ENCODE measurements around the gene POM121L2.
A peak's percentile ranks its signal among the peaks of the same experiment; 100 is the strongest.

Gene POM121L2

GRCh38 chr6:27297857-27298730 lies 14.0 kb downstream of the POM121L2 start:
- DNase-seq (peak in 1 of 2 donors; percentile 29), ATAC-seq (no peak)
- peaks cover 97% of the 10 kb centered on the region for H3K27me3 Mint-ChIP-seq
- no peak overlapping the region for H3K27ac Mint-ChIP-seq
- H3K4me3 Mint-ChIP-seq = no peak overlapping the region
- H3K9me3 Mint-ChIP-seq = peaks cover 9 to 24% of the 10 kb centered on the region in 2 donors
- peaks cover 15% of the 10 kb centered on the region for H3K4me1 Mint-ChIP-seq

- Mint-ChIP-seq H3K4me1 (peaks cover 15% of the 10 kb centered on the region), H3K27me3 (peaks cover 92% of the 10 kb centered on the region), H3K4me3 (peak overlapping the region in 1 of 2 donors; percentile 16), H3K9me3 (peaks cover 9 to 24% of the 10 kb centered on the region in 2 donors), H3K27ac (no peak overlapping the region)
- ATAC-seq (no peak), DNase-seq (no peak)
Observed at GRCh38 chr6:27297484-27297856, 14.6 kb downstream of the POM121L2 start.

GRCh38 chr6:27296106-27296783 lies 15.8 kb downstream of the POM121L2 start:
- peaks cover 4 to 33% of the 10 kb centered on the region in 2 donors for H3K9me3 Mint-ChIP-seq
- H3K27ac Mint-ChIP-seq = no peak overlapping the region
- H3K27me3 Mint-ChIP-seq = peaks cover 92% of the 10 kb centered on the region
- peaks cover 15% of the 10 kb centered on the region for H3K4me1 Mint-ChIP-seq
- peak overlapping the region; percentile 40 to 48 for H3K4me3 Mint-ChIP-seq
- ATAC-seq = no peak
- no peak for DNase-seq

GRCh38 chr6:27295301-27296079 lies 16.6 kb downstream of the POM121L2 start:
- Mint-ChIP-seq H3K9me3 (peaks cover 2 to 40% of the 10 kb centered on the region in 2 donors), H3K4me1 (peaks cover 20% of the 10 kb centered on the region), H3K27me3 (peaks cover 92% of the 10 kb centered on the region), H3K4me3 (peak overlapping the region; percentile 40 to 47), H3K27ac (no peak overlapping the region)
- no peak for DNase-seq
- ATAC-seq = no peak

- H3K4me1 Mint-ChIP-seq = peaks cover 26% of the 10 kb centered on the region
- H3K27me3 Mint-ChIP-seq = peaks cover 92% of the 10 kb centered on the region
- no peak overlapping the region for H3K27ac Mint-ChIP-seq
- DNase-seq = no peak
- H3K9me3 Mint-ChIP-seq = peaks cover 9 to 47% of the 10 kb centered on the region in 2 donors
- ATAC-seq = no peak
- H3K4me3 Mint-ChIP-seq = peak overlapping the region in 1 of 2 donors; percentile 2
Observed at GRCh38 chr6:27294409-27294808, 17.7 kb downstream of the POM121L2 start.

- ATAC-seq (no peak), DNase-seq (no peak)
- H3K27ac Mint-ChIP-seq = no peak overlapping the region
- no peak overlapping the region for H3K4me3 Mint-ChIP-seq
- peaks cover 11 to 50% of the 10 kb centered on the region in 2 donors for H3K9me3 Mint-ChIP-seq
- H3K27me3 Mint-ChIP-seq = peaks cover 92% of the 10 kb centered on the region
- peaks cover 28% of the 10 kb centered on the region for H3K4me1 Mint-ChIP-seq
Observed at GRCh38 chr6:27293436-27294098, 18.5 kb downstream of the POM121L2 start.

- H3K4me1 Mint-ChIP-seq = peaks cover 33% of the 10 kb centered on the region
- no peak for DNase-seq
- H3K4me3 Mint-ChIP-seq = peak overlapping the region in 1 of 2 donors; percentile 35
- no peak overlapping the region for H3K27ac Mint-ChIP-seq
- H3K9me3 Mint-ChIP-seq = peaks cover 22 to 58% of the 10 kb centered on the region in 2 donors
- H3K27me3 Mint-ChIP-seq = peaks cover 94% of the 10 kb centered on the region
- no peak for ATAC-seq
Observed at GRCh38 chr6:27290850-27291208, 21.2 kb downstream of the POM121L2 start.

- H3K4me3 Mint-ChIP-seq = peak overlapping the region in 1 of 2 donors; percentile 35
- ATAC-seq = peak; percentile 35
- H3K9me3 Mint-ChIP-seq = peaks cover 27 to 58% of the 10 kb centered on the region in 2 donors
- H3K27me3 Mint-ChIP-seq = peaks cover 94% of the 10 kb centered on the region
- peak overlapping the region in 1 of 2 donors; percentile 6 for H3K27ac Mint-ChIP-seq
- DNase-seq = no peak
- H3K4me1 Mint-ChIP-seq = peaks cover 27% of the 10 kb centered on the region
Observed at GRCh38 chr6:27290065-27290849, 21.8 kb downstream of the POM121L2 start.

GRCh38 chr6:27288136-27289044 lies 23.7 kb downstream of the POM121L2 start:
- no peak overlapping the region for H3K27ac Mint-ChIP-seq
- H3K9me3 Mint-ChIP-seq = peaks cover 36 to 63% of the 10 kb centered on the region in 2 donors
- no peak for DNase-seq
- peaks cover 94% of the 10 kb centered on the region for H3K27me3 Mint-ChIP-seq
- peak overlapping the region; percentile 32 to 48 for H3K4me3 Mint-ChIP-seq
- no peak for ATAC-seq
- H3K4me1 Mint-ChIP-seq = peaks cover 25% of the 10 kb centered on the region

- Mint-ChIP-seq H3K4me1 (peaks cover 25% of the 10 kb centered on the region), H3K9me3 (peaks cover 36 to 67% of the 10 kb centered on the region in 2 donors), H3K27me3 (peaks cover 98% of the 10 kb centered on the region), H3K4me3 (peak overlapping the region in 1 of 2 donors; percentile 48), H3K27ac (no peak overlapping the region)
- no peak for ATAC-seq
- DNase-seq = no peak
Observed at GRCh38 chr6:27287751-27288135, 24.3 kb downstream of the POM121L2 start.

- Mint-ChIP-seq H3K27me3 (peaks cover 99% of the 10 kb centered on the region), H3K9me3 (peaks cover 41 to 57% of the 10 kb centered on the region in 2 donors), H3K27ac (no peak overlapping the region), H3K4me1 (peaks cover 25% of the 10 kb centered on the region), H3K4me3 (no peak overlapping the region)
- DNase-seq = no peak
- no peak for ATAC-seq
Observed at GRCh38 chr6:27286141-27286540, 25.9 kb downstream of the POM121L2 start.

GRCh38 chr6:27283279-27283678 lies 28.8 kb downstream of the POM121L2 start:
- Mint-ChIP-seq H3K27me3 (peaks cover 99% of the 10 kb centered on the region), H3K4me1 (peaks cover 23% of the 10 kb centered on the region), H3K9me3 (peaks cover 27 to 38% of the 10 kb centered on the region in 2 donors), H3K27ac (no peak overlapping the region), H3K4me3 (peak overlapping the region; percentile 31 to 38)
- DNase-seq (no peak), ATAC-seq (no peak)

GRCh38 chr6:27281569-27281968 lies 30.5 kb downstream of the POM121L2 start:
- H3K4me1 Mint-ChIP-seq = peaks cover 14% of the 10 kb centered on the region
- DNase-seq = no peak
- H3K4me3 Mint-ChIP-seq = peak overlapping the region in 1 of 2 donors; percentile 19
- no peak for ATAC-seq
- H3K9me3 Mint-ChIP-seq = peaks cover 30 to 42% of the 10 kb centered on the region in 2 donors
- peaks cover 97% of the 10 kb centered on the region for H3K27me3 Mint-ChIP-seq
- no peak overlapping the region for H3K27ac Mint-ChIP-seq

Measured in stimulated activated naive CD8-positive, alpha-beta T cell treated with anti-CD3 and anti-CD28 coated beads, Interleukin-15, amount 100 ng/mL, for 72 hours (primary cell).